ENCODE data around the gene CDH13. TPM values are rescaled to one million over a fixed set of nuclear protein-coding genes. Genes with fewer than 3 reads are reported as not detected.

CDH13 gene
- total and polyA plus RNA-seq, 10 of the 15 experiments (the other 5 are each of a cell fraction or from before 2014, with no cell fraction given) = under 0.01 to 0.05 TPM; not detected in 8

DNA sequence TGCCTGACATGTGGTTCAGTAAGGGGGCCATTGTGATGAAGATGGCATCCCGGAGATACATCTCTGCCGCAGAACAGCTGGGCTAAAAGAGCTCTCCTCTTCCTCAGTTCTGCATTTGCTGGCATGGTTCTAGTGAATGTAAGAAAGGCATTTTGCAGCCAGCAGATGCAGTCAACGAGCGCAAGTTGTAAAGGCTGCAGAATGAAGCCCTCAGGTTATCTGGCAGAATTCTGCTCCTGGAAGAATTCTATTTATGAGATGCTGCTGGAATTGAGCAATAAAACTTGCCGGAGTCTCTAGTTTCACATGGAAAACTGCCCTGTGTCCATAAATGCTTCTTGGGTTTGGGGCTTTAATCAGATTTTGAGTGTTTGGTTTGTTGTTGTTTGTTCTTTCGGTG, 1004.2 kb downstream of the CDH13 start (continued):
- no peak for TF ChIP-seq PKNOX1 (IDR thresholded peaks at IDR 0.05)

DNA sequence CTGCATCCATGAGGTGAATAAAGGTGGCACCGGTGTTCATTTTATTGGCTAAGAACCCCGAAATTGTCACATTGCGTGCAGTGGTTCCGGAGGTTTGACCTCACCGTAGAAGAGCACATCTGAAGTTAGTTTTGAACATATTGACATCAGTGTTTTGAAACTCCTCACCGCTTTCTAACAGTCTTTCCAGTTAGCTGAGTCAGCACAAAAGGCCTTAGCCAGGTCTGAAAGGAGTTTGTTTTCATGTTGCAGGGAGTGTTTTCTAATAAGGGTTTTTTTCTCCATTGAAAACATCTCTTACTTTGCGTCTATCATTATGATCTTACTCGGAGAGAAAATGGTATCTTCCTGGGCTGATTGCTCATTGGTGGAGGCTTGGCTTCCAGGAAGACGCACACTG, 1006.5 kb downstream of the CDH13 start:
- intact Hi-C loops (cut with micrococcal nuclease; ENCODE audit: unreplicated experiment) = no loop called here
- no peaks in the 10 kb centered on the region for H3K79me2 ChIP-seq (ENCODE audit: control insufficient read depth, insufficient read depth, low read length)
- CTCF ChIA-PET = no interaction called here
- WGBS (ENCODE audit: insufficient coverage, insufficient replicate concordance, low lambda C conversion rate, missing lambda C conversion rate) = 71% methylated on average over 9 of the region's 9 CpGs
- RAD21 ChIA-PET (ENCODE audit: unreplicated experiment) = no interaction called here
- DNase-seq (ENCODE audit: low read depth, low spot score) = no peak
- no peaks in the 10 kb centered on the region for H4K20me1 ChIP-seq (ENCODE audit: control insufficient read depth, insufficient read depth)
- no peaks in the 10 kb centered on the region for H3K27me3 ChIP-seq (replicated peaks in 1 of 2; ENCODE audit: control insufficient read depth in 2 of 2, insufficient read depth in 2 of 2, low read length in 1 of 2)
- TF ChIP-seq GATAD2B (conservative IDR thresholded peaks at IDR 0.05; ENCODE audit: low read depth) (no peak), ZNF207 (IDR thresholded peaks at IDR 0.05; ENCODE audit: borderline replicate concordance) (no peak), JUND (IDR thresholded peaks at IDR 0.05; ENCODE audit: low read depth, low read length) (no peak), RAD51 (IDR thresholded peaks at IDR 0.05) (no peak), CHD1 (IDR thresholded peaks at IDR 0.05; ENCODE audit: low read depth, low read length) (no peak), YY1 (IDR thresholded peaks at IDR 0.05; ENCODE audit: low read depth, low read length) (no peak), IKZF2 (IDR thresholded peaks at IDR 0.05) (no peak), BCL11A (IDR thresholded peaks at IDR 0.05; ENCODE audit: low read depth, low read length) (no peak)
- no peaks in the 10 kb centered on the region for H3K4me1 ChIP-seq (ENCODE audit: control insufficient read depth, insufficient read depth, low read length)
- H3K4me3 ChIP-seq = no peak overlapping the region
- no peak overlapping the region for H3K27ac ChIP-seq (ENCODE audit: control insufficient read depth, insufficient read depth)
- SMC1A ChIA-PET (ENCODE audit: uncharacterized antibody, unreplicated experiment) = no interaction called here
- no peaks in the 10 kb centered on the region for H3K9me3 ChIP-seq (replicated peaks; ENCODE audit: control insufficient read depth, insufficient read depth, low read length)
- H3K4me2 ChIP-seq (ENCODE audit: control insufficient read depth, insufficient read depth) = no peak overlapping the region
- no peak overlapping the region for H2AFZ ChIP-seq (ENCODE audit: control insufficient read depth, low read depth, low read length)
- no peak for FAIRE-seq
- no peaks in the 10 kb centered on the region for H3K36me3 ChIP-seq (ENCODE audit: control insufficient read depth in 2 of 2, insufficient read depth in 2 of 2, low read length in 1 of 2)
- no TSS peak for BruUV-seq (replicated peaks)
- ATAC-seq = no peak
- POLR2A ChIA-PET = no interaction called here
- in situ Hi-C loops (cut with MboI) = no loop called here
- no peak overlapping the region for H3K9ac ChIP-seq (ENCODE audit: control insufficient read depth, insufficient read depth, low read length)
